HUDEP-2 (cell line): ENCODE results near the gene DNAJC15.

Experiments
- DNase-seq, 76 experiments: peaks; one replicate each; lab custom pipeline; 2025; ENCODE audit not compliant: unreplicated experiment in 76 of 76; lab: John Stamatoyannopoulos, UW

The DNAJC15 gene

GRCh38 chr13:43119206-43119605, 95.8 kb downstream of the DNAJC15 start:
- no peak for DNase-seq

- DNase-seq = no peak
These were observed 99.4 kb downstream of the DNAJC15 start for GRCh38 chr13:43122791-43123190.

DNA sequence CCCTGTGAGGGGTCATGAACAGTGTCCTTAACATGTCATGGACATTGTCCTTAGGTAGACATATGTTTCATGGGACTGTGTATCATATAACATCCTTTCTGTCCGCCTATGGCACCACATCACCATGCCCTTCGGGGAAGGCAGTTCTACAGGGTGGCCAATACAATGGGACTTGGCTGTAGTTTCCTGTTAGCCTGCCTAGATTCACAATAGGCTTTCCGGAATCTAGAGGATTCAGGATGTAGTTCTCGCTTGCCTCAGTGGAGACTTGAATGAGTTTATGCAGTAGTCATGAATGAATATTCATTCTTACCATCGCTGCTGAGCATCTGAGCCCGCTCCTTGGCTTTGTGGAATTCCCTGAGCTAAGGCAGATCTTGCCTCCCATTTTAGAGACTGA, 100.5 kb downstream of the DNAJC15 start:
- DNase-seq = no peak

- no peak for DNase-seq
These were observed 101.1 kb downstream of the DNAJC15 start for GRCh38 chr13:43124490-43124889.

- no peak for DNase-seq
These were observed 103.0 kb downstream of the DNAJC15 start for GRCh38 chr13:43126420-43126819.

- DNase-seq = no peak
These were observed 103.9 kb downstream of the DNAJC15 start for GRCh38 chr13:43127103-43127798.

GRCh38 chr13:43127827-43128226, 104.4 kb downstream of the DNAJC15 start:
- no peak for DNase-seq

- no peak for DNase-seq
These were observed 105.1 kb downstream of the DNAJC15 start for GRCh38 chr13:43128504-43128961.

GRCh38 chr13:43129066-43129465, 105.7 kb downstream of the DNAJC15 start:
- no peak for DNase-seq

DNA sequence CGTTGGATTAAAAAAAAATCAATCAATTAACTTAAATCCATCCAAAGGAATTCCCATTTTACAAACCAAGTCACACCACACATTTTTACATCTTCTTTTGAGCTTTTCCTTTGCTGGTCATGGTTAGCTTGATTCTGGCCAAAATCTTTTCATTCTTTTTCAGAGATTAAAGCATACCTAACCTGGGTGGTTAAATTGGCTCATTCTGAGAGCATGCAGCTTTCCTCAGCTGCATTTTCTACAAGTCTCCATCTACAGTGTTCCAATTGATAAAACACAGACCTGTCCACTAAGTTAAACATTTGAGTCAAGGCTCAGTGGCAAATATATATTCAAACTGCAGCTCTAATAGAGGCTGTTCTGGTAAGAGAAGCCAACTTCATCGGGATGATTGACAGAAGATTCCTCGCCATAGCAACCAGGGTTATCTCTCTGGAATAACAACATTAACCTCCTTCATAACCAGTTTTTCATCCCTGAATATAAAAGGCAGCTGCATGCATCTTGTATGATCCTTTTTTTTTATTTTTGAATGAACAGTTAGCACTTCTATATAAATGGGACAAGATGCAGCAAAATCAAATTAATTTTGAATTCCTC, 106.2 kb downstream of the DNAJC15 start:
- DNase-seq = no peak

GRCh38 chr13:43132257-43132656, 108.9 kb downstream of the DNAJC15 start:
- peak in 1 of 76 experiments; percentile 10 for DNase-seq

- no peak for DNase-seq
These were observed 109.5 kb downstream of the DNAJC15 start for GRCh38 chr13:43132911-43133310.

DNA sequence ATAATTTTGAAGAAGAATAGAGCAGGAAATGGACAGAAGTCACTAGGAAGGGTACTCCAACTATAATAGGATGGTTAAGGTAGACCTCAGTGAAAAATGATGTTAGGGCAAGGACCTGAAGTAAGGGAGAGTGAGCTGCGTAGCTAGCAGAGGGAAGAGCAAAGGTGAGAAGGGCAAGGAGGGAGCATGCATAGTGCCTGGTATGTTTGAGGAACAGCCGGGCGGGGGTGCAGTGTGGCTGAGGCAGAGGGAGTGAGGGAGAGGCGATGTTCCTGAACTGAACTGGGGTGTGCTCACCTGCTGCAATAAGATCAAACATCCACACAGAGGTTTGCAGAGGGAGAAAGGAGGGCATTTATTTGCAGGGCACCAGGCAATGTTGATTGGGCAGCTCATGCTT, 110.4 kb downstream of the DNAJC15 start:
- DNase-seq = no peak

DNA sequence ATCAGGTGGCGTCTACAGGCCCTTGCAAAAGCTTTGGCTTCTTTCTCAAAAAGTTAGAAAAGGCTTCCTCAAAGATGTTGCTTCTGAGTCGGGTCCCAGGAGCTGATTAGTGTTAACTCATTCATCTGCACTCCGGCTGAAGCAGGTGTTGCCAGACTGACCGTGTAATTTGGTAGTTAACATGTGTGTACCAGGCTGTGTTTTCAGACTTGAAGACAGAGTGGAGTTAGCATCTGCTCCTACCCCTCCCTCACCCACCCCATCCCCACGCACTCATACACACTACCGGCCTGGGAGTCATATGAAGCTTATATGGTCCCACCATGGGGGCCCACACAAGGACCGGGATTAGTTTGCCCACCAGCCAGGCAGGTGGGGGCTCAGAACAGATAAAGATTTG, 111.5 kb downstream of the DNAJC15 start:
- no peak for DNase-seq

GRCh38 chr13:43135516-43135915, 112.1 kb downstream of the DNAJC15 start:
- no peak for DNase-seq

DNA sequence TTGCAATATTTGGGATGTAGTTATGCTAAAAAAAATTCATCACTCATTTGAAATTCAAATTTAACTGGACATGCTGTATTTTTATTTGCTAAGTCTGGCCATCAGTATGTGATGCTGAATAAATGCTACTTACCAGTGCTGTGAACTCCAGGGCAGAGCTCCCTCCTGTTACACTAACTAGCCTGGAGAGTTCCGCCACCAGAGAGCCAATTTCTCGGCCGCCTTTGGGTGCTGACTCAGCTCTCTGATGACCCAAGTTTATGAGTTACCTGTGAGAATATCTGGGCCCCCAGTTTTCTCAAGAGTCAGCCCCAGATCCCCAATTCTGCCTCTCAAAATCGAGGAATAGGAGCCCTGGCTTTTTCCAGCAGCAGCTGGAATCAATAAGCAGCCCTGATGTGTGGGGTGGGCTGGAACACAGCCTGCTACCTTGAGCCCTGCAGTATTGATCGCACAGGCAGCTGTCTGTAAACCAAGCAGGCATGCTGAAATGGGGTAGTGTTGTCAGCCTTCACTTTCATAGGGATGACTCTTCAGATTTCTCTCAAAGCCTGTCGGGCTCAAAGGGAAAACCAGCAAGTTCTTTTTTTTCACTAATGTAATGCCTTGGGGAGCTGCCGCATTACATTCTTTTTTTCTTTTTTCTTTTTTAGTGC, 113.7 kb downstream of the DNAJC15 start:
- DNase-seq = no peak

DNA sequence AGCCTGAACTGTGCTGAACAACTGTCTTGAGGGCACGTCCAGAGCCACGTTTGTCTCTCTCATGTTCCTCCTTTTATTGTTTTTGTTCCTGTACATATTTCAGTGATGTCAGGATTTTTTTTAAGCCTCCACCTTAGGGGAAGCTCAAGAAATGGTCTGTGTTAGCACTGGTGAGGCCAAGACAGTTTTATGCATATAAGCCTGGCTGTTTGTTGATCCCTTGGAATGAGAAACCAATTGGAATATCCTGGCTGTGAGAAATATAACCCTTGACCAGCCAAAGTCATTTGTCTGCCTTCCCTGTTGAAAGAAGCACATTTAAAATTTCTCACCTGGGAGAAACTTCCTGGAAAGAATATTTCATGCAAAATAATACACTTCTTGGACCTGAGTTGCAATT, 115.8 kb downstream of the DNAJC15 start:
- DNase-seq = no peak

- no peak for DNase-seq
These were observed 116.5 kb downstream of the DNAJC15 start for GRCh38 chr13:43139921-43140320.

GRCh38 chr13:43140985-43141384, 117.6 kb downstream of the DNAJC15 start:
- no peak for DNase-seq

DNA sequence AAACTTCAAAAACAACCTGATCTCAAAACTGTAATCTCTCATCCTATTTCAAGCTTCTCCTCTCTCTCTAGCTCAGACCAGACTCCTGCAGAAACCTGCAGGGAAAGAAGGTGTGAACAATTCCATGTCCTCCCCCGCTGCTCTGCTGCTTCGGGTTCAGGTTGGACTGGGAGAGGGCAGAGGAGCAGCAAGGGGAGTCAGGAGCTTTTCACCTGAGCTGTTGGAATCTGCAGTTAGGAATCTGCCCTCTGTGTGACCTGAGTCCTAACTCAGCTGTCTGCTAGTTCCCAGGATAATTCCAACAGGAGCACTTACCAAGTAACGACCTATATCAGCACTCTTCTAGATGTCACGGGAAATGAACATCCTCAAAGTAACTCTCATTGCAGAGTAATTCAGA, 118.3 kb downstream of the DNAJC15 start:
- DNase-seq = no peak

DNA sequence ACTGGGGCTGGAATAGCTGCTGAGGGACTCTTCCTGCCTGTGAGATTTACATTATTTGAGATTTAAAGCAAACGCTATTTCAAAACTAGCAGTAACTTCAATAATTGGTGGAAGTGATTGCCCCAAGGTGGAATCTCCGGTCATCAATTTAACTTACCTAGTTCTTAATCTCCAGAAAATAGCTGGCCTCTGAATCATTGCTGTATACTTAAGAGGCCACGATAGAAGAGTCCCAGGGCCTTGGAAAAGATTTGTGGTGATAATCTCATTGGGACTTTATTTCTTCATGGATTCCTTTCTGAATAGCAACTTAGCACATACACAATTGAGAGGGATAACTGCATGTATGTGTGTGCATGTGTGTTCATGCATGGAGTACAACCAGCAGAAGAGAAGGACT, 120.2 kb downstream of the DNAJC15 start:
- no peak for DNase-seq
